ENCODE measurements around the gene STX17. TPM values are rescaled to one million over a fixed set of nuclear protein-coding genes. Genes with fewer than 3 reads are reported as not detected.

STX17 gene
- total and polyA plus RNA-seq, 2 of the 13 experiments (the other 11 are each of a cell fraction or from before 2014, with no cell fraction given), result 8.3 to 25.7 TPM

DNA sequence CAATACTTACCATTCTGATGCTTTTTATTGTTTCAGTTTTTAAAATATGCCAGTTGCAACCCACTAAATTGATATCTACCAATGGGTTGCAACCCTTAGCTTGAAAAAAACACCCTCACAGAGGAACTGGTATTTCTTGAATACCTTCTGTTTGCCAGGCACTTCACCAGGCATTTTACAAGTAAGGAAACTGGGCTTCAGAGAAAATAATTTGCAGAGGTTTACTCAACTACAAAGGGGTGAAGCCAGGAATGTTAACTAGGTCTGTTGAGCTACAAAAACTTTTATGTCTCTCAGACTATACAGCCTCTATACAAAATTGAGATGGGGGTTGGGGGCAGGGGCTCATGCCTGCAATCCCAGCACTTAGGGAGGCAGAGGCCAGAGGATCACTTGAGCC lies 65.0 kb downstream of the STX17 start:
- POLR2A ChIA-PET, result no interaction called here
- CTCF ChIA-PET (ENCODE audit: low intra/inter-chr PET ratio, low total read pairs), result no interaction called here
- no peak for DNase-seq (ENCODE audit: low spot score)
- TF ChIP-seq, protein P1, sequence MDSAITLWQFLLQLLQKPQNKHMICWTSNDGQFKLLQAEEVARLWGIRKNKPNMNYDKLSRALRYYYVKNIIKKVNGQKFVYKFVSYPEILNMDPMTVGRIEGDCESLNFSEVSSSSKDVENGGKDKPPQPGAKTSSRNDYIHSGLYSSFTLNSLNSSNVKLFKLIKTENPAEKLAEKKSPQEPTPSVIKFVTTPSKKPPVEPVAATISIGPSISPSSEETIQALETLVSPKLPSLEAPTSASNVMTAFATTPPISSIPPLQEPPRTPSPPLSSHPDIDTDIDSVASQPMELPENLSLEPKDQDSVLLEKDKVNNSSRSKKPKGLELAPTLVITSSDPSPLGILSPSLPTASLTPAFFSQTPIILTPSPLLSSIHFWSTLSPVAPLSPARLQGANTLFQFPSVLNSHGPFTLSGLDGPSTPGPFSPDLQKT (CRISPR knock-in tag; IDR thresholded peaks at IDR 0.05; ENCODE audit: borderline replicate concordance), result no peak
- TF ChIP-seq CENPX (CRISPR knock-in tag; IDR thresholded peaks at IDR 0.05), result no peak
- no peak for TF ChIP-seq ZNF567 (CRISPR knock-in tag; IDR thresholded peaks at IDR 0.05; ENCODE audit: borderline replicate concordance)
- TF ChIP-seq, protein P2, sequence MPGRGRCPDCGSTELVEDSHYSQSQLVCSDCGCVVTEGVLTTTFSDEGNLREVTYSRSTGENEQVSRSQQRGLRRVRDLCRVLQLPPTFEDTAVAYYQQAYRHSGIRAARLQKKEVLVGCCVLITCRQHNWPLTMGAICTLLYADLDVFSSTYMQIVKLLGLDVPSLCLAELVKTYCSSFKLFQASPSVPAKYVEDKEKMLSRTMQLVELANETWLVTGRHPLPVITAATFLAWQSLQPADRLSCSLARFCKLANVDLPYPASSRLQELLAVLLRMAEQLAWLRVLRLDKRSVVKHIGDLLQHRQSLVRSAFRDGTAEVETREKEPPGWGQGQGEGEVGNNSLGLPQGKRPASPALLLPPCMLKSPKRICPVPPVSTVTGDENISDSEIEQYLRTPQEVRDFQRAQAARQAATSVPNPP (CRISPR knock-in tag; IDR thresholded peaks at IDR 0.05), result no peak
- TF ChIP-seq, protein P3, sequence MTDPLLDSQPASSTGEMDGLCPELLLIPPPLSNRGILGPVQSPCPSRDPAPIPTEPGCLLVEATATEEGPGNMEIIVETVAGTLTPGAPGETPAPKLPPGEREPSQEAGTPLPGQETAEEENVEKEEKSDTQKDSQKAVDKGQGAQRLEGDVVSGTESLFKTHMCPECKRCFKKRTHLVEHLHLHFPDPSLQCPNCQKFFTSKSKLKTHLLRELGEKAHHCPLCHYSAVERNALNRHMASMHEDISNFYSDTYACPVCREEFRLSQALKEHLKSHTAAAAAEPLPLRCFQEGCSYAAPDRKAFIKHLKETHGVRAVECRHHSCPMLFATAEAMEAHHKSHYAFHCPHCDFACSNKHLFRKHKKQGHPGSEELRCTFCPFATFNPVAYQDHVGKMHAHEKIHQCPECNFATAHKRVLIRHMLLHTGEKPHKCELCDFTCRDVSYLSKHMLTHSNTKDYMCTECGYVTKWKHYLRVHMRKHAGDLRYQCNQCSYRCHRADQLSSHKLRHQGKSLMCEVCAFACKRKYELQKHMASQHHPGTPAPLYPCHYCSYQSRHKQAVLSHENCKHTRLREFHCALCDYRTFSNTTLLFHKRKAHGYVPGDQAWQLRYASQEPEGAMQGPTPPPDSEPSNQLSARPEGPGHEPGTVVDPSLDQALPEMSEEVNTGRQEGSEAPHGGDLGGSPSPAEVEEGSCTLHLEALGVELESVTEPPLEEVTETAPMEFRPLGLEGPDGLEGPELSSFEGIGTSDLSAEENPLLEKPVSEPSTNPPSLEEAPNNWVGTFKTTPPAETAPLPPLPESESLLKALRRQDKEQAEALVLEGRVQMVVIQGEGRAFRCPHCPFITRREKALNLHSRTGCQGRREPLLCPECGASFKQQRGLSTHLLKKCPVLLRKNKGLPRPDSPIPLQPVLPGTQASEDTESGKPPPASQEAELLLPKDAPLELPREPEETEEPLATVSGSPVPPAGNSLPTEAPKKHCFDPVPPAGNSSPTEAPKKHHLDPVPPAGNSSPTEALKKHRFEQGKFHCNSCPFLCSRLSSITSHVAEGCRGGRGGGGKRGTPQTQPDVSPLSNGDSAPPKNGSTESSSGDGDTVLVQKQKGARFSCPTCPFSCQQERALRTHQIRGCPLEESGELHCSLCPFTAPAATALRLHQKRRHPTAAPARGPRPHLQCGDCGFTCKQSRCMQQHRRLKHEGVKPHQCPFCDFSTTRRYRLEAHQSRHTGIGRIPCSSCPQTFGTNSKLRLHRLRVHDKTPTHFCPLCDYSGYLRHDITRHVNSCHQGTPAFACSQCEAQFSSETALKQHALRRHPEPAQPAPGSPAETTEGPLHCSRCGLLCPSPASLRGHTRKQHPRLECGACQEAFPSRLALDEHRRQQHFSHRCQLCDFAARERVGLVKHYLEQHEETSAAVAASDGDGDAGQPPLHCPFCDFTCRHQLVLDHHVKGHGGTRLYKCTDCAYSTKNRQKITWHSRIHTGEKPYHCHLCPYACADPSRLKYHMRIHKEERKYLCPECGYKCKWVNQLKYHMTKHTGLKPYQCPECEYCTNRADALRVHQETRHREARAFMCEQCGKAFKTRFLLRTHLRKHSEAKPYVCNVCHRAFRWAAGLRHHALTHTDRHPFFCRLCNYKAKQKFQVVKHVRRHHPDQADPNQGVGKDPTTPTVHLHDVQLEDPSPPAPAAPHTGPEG (CRISPR knock-in tag; IDR thresholded peaks at IDR 0.05), result no peak
- TF ChIP-seq, protein P4, sequence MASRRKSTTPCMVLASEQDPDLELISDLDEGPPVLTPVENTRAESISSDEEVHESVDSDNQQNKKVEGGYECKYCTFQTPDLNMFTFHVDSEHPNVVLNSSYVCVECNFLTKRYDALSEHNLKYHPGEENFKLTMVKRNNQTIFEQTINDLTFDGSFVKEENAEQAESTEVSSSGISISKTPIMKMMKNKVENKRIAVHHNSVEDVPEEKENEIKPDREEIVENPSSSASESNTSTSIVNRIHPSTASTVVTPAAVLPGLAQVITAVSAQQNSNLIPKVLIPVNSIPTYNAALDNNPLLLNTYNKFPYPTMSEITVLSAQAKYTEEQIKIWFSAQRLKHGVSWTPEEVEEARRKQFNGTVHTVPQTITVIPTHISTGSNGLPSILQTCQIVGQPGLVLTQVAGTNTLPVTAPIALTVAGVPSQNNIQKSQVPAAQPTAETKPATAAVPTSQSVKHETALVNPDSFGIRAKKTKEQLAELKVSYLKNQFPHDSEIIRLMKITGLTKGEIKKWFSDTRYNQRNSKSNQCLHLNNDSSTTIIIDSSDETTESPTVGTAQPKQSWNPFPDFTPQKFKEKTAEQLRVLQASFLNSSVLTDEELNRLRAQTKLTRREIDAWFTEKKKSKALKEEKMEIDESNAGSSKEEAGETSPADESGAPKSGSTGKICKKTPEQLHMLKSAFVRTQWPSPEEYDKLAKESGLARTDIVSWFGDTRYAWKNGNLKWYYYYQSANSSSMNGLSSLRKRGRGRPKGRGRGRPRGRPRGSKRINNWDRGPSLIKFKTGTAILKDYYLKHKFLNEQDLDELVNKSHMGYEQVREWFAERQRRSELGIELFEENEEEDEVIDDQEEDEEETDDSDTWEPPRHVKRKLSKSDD (CRISPR knock-in tag; IDR thresholded peaks at IDR 0.05; ENCODE audit: low read depth), result no peak
- no peak for TF ChIP-seq HNRNPK (IDR thresholded peaks at IDR 0.05; ENCODE audit: low read depth, low read length, poor library complexity, severe bottlenecking)
- TF ChIP-seq TEAD2 (CRISPR knock-in tag; IDR thresholded peaks at IDR 0.05), result no peak
- no peak for TF ChIP-seq CREM (IDR thresholded peaks at IDR 0.05)
- no peak for TF ChIP-seq CREM (CRISPR knock-in tag; IDR thresholded peaks at IDR 0.05)
- TF ChIP-seq, protein P5, sequence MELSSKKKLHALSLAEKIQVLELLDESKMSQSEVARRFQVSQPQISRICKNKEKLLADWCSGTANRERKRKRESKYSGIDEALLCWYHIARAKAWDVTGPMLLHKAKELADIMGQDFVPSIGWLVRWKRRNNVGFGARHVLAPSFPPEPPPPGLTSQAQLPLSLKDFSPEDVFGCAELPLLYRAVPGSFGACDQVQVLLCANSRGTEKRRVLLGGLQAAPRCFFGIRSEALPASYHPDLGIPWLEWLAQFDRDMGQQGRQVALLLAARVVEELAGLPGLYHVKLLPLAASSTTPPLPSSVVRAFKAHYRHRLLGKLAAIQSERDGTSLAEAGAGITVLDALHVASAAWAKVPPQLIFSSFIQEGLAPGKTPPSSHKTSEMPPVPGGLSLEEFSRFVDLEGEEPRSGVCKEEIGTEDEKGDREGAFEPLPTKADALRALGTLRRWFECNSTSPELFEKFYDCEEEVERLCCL (CRISPR knock-in tag; IDR thresholded peaks at IDR 0.05; ENCODE audit: borderline replicate concordance), result no peak
- TF ChIP-seq ZNF337 (CRISPR knock-in tag; IDR thresholded peaks at IDR 0.05; ENCODE audit: borderline replicate concordance, low read depth), result no peak
- no peak for TF ChIP-seq NR2F2 (IDR thresholded peaks at IDR 0.05; ENCODE audit: borderline replicate concordance, low read depth)

More for the DNA sequence above, 65.0 kb downstream of the STX17 start:
- Histone ChIP-seq H3K79me2 (ENCODE audit: insufficient read depth, low read length) (no peaks in the 10 kb centered on the region), H4K20me1 (ENCODE audit: insufficient read depth, low read length) (no peaks in the 10 kb centered on the region), H3K27ac (ENCODE audit: extremely low read length, insufficient read depth, low read length) (no peak overlapping the region), H3K4me2 (ENCODE audit: low read depth, low read length) (no peak overlapping the region), H3K9ac (ENCODE audit: insufficient read depth, low read depth, low read length) (no peak overlapping the region), H3K4me1 (ENCODE audit: insufficient read depth, low read length) (no peaks in the 10 kb centered on the region), H2AFZ (ENCODE audit: low read length) (no peak overlapping the region), H3K4me3 (replicated peaks in 1 of 3; ENCODE audit: insufficient read depth in 1 of 3, low read depth in 2 of 3, low read length in 3 of 3) (no peak overlapping the region), H3K36me3 (replicated peaks in 1 of 2; ENCODE audit: control insufficient read depth in 1 of 2, insufficient read depth in 2 of 2, low read length in 2 of 2) (peaks cover 1 to 9% of the 10 kb centered on the region in 2 experiments; a peak in 3 of 5 replicates), H3K27me3 (ENCODE audit: control insufficient read depth in 1 of 2, insufficient read depth in 2 of 2, low read length in 2 of 2) (no peaks in the 10 kb centered on the region), H3K9me3 (ENCODE audit: low read length) (no peaks in the 10 kb centered on the region)
- FAIRE-seq, result no peak
- intact Hi-C loops (cut with micrococcal nuclease; ENCODE audit: unreplicated experiment) (no loop called here), in situ Hi-C loops (cut with HindIII; ENCODE audit: extremely low pct_ligation_motif_present, low pct_unique_long_range_greater_than_20kb) (no loop called here)
- BruUV-seq (replicated peaks), result no TSS peak
- no peak for ATAC-seq

Data from HepG2 (cell line).